Astrocyte (in vitro differentiated cells and primary cell): ENCODE measurements around the gene PIP.

Experiments
- EZH2 ChIP-seq: IDR thresholded peaks from 2 replicates; pipeline ENCODE4 v1.6.1; 2012; ENCODE audit warnings: mild to moderate bottlenecking, low read length, inconsistent platforms; ENCODE audit not compliant: insufficient read depth
- TF ChIP-seq, protein P1 (sequence below): IDR thresholded peaks from 2 replicates; pipeline ENCODE4 v1.5.1; 2011; ENCODE audit warnings: low read depth, mild to moderate bottlenecking, inconsistent platforms, low read length, moderate library complexity; ENCODE audit not compliant: insufficient read depth

DNA sequence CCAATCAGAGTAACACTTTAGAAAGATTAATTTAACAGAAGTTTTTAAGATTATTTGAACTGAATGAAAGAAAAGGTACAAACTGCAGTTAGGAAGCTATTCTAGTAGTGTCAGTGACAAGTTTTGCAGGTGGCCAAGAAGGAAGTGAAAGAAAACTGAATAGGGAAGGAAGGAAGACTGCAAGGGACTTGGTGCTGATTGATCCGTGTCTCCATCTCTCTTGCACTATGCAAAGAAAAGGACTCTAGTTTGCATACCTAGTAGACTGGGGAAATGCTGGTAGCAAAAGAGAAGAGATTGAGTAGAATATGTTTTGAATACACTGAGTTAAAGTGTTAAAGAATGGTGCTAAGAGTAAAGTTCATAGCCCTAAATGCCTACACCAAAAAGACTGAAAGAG is 46.8 kb upstream of the PIP start:
- TF ChIP-seq, protein P1, sequence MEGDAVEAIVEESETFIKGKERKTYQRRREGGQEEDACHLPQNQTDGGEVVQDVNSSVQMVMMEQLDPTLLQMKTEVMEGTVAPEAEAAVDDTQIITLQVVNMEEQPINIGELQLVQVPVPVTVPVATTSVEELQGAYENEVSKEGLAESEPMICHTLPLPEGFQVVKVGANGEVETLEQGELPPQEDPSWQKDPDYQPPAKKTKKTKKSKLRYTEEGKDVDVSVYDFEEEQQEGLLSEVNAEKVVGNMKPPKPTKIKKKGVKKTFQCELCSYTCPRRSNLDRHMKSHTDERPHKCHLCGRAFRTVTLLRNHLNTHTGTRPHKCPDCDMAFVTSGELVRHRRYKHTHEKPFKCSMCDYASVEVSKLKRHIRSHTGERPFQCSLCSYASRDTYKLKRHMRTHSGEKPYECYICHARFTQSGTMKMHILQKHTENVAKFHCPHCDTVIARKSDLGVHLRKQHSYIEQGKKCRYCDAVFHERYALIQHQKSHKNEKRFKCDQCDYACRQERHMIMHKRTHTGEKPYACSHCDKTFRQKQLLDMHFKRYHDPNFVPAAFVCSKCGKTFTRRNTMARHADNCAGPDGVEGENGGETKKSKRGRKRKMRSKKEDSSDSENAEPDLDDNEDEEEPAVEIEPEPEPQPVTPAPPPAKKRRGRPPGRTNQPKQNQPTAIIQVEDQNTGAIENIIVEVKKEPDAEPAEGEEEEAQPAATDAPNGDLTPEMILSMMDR, result no peak
- TF ChIP-seq EZH2, result no peak
